Kidney (tissue), 14 donors: ENCODE results near the gene QSER1. TPM values are rescaled to one million over a fixed set of nuclear protein-coding genes. Genes with fewer than 3 reads are reported as not detected.

Experiments
- DNase-seq, 5 donors: peaks; one replicate each; pipeline ENCODE4 v3.0.0-alpha.2; 2013 to 2020
- FAIRE-seq: peaks from 2 replicates; lab custom pipeline; 2012; peaks lifted over from hg19 to GRCh38; lab: Jason Lieb, UNC
- H3K27ac ChIP-seq, 2 donors: one replicate each; pipeline ENCODE4 v1.7.0; 2013; ENCODE audit warnings: low read depth in 2 of 2, low read length in 2 of 2, inconsistent platforms in 1 of 2
- H3K27me3 ChIP-seq: one replicate; pipeline ENCODE4 v1.7.1; 2013; ENCODE audit warnings: low read length, inconsistent platforms; ENCODE audit not compliant: control insufficient read depth, insufficient read depth
- H3K36me3 ChIP-seq, 3 donors: one replicate each; pipeline versions ENCODE4 v1.7.0 to v1.7.1; 2013; ENCODE audit warnings: low read length in 3 of 3, control low read depth in 1 of 3, inconsistent platforms in 1 of 3; ENCODE audit not compliant: insufficient read depth in 3 of 3, control insufficient read depth in 2 of 3
- H3K4me1 ChIP-seq, 3 donors: one replicate each; pipeline versions ENCODE4 v1.7.0 to v1.7.1; 2013; ENCODE audit warnings: low read length in 3 of 3, inconsistent platforms in 1 of 3, low read depth in 1 of 3; ENCODE audit not compliant: control insufficient read depth in 2 of 3, insufficient read depth in 2 of 3
- H3K4me3 ChIP-seq, 3 donors: one replicate each; pipeline versions ENCODE4 v1.7.0 to v1.8.1; 2013; ENCODE audit warnings: low read length in 3 of 3, control low read depth in 1 of 3, inconsistent platforms in 1 of 3
- H3K9ac ChIP-seq, 3 donors: one replicate each; pipeline versions ENCODE4 v1.7.0 to v1.7.1; 2013; ENCODE audit warnings: low read length in 3 of 3, control low read depth in 1 of 3, inconsistent platforms in 1 of 3
- H3K9me3 ChIP-seq, 3 donors: one replicate each; pipeline versions ENCODE4 v1.7.0 to v1.7.1; 2013; ENCODE audit warnings: low read length in 3 of 3, control low read depth in 1 of 3, inconsistent platforms in 1 of 3; ENCODE audit not compliant: control insufficient read depth in 2 of 3, insufficient read depth in 1 of 3
- intact Hi-C: fragments of 100-400 bp; cut with DNase I; formaldehyde crosslinking; loops from one replicate; pipeline ENCODE4 v1.11.1; 2022
- polyA plus RNA-seq: library from polyadenylated mRNA; stranded (reverse); fragments of 350-450 nt; fragmentation: Illumina TruSeq; extraction: RNeasy Lipid Tissue Mini Kit (QIAGEN cat#74804); gene quantifications from one replicate; pipeline ENCODE4 v1.2.3, GENCODE V29; 2014; ENCODE audit warnings: low read depth, low replicate concordance; ENCODE audit not compliant: insufficient read depth
- total RNA-seq: library from RNA; stranded (reverse); fragmentation: NEBNext Ultra II Directional; extraction: Animal tissue kit (Norgen Biotek cat#: 25700); gene quantifications from one replicate; pipeline ENCODE4 v1.2.1, GENCODE V29; 2021
- TF ChIP-seq, protein P1 (sequence below): IDR thresholded peaks from 3 replicates; pipeline ENCODE4 v1.5.1; 2012; ENCODE audit warnings: mild to moderate bottlenecking, moderate library complexity, borderline replicate concordance; ENCODE audit not compliant: insufficient read depth; ENCODE audit errors: extremely low read depth
- donor health status: control.
- donor health status: control.
- donor health status: control.
- donor health status: control.
- donor health status: control.
- donor health status: DM: yes; HTN: yes; CAD: no.
- donor health status: Normal renal cell carcinoma (clear cell type).

The QSER1 gene
- total and polyA plus RNA-seq, 2 donors from 2014 or later = 2.8 to 27.4 TPM

DNA sequence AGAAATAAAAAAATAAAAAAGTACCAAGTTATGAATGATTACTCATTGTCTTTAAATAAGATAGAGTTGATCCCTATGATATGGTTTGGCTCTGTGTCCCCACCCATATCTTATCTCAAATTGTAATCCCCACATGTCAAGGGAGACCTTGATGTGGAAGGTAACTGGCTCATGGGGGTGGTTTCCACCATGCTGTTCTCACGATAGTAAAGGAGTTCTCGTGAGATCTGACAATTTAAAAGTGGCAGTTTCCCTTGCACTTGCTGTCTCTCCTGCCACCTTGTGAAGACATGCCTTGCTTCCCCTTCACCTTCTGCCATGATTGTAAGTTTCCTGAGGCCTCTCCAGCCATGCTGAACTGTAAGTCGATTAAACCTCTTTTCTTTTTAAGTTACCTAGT is 18.8 kb downstream of the QSER1 start:
- Histone ChIP-seq H3K27me3 (no peaks in the 10 kb centered on the region), H3K36me3 (no peaks in the 10 kb centered on the region), H3K4me1 (no peaks in the 10 kb centered on the region), H3K9me3 (no peaks in the 10 kb centered on the region), H3K27ac (no peak overlapping the region), H3K9ac (no peak overlapping the region), H3K4me3 (no peak overlapping the region)
- FAIRE-seq (no peak), DNase-seq (no peak)
- TF ChIP-seq, protein P1, sequence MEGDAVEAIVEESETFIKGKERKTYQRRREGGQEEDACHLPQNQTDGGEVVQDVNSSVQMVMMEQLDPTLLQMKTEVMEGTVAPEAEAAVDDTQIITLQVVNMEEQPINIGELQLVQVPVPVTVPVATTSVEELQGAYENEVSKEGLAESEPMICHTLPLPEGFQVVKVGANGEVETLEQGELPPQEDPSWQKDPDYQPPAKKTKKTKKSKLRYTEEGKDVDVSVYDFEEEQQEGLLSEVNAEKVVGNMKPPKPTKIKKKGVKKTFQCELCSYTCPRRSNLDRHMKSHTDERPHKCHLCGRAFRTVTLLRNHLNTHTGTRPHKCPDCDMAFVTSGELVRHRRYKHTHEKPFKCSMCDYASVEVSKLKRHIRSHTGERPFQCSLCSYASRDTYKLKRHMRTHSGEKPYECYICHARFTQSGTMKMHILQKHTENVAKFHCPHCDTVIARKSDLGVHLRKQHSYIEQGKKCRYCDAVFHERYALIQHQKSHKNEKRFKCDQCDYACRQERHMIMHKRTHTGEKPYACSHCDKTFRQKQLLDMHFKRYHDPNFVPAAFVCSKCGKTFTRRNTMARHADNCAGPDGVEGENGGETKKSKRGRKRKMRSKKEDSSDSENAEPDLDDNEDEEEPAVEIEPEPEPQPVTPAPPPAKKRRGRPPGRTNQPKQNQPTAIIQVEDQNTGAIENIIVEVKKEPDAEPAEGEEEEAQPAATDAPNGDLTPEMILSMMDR = no peak
- intact Hi-C loops = no loop called here

DNA sequence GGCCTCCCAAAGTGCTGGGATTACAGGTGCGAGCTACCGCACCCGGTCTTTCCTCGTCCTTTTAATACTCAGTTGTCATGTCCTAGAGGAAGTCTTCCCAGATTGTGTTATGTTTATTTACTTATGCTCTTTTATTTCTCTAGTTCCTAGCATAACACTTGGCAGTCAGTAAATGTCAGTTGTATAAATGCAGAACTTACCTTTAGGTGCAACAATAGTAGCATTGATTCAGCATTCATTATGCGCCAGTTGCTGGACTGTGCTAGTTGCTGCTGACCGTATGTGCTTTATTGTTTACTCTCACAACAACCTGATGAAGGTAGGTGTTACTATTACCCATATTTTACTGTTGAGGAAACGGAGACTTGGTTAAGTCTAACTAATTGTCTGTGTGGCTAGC is 20.8 kb downstream of the QSER1 start:
- FAIRE-seq = no peak

DNA sequence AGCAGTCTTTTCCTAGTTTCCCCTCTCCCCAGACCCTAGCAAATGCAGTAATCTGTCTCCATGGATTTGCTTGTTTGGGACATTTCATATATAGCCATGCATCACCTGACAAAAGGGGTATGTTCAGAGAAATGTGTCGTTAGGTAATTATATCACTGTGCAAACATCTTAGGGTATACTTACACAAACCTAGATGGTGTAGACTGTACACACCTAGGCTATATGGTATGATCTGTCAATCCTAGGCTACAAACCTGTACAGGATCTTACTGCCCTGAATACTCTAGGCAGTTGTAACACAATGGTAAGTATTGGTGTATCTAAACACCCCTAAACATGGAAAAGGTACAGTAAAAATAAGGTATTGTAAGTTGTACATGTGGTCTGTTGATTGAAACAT is 23.8 kb downstream of the QSER1 start:
- no peaks in the 10 kb centered on the region for H3K9me3 ChIP-seq
- no peak overlapping the region for H3K9ac ChIP-seq
- TF ChIP-seq, protein P1 = no peak
- intact Hi-C loops = no loop called here
- FAIRE-seq = no peak
- no peaks in the 10 kb centered on the region for H3K36me3 ChIP-seq
- no peaks in the 10 kb centered on the region for H3K27me3 ChIP-seq
- no peaks in the 10 kb centered on the region for H3K4me1 ChIP-seq
- no peak overlapping the region for H3K4me3 ChIP-seq
- no peak for DNase-seq
- H3K27ac ChIP-seq = no peak overlapping the region

More for the DNA sequence above, 20.8 kb downstream of the QSER1 start:
- H3K9ac ChIP-seq = no peak overlapping the region
- H3K9me3 ChIP-seq = no peaks in the 10 kb centered on the region
- intact Hi-C loops = no loop called here
- no peak for DNase-seq
- H3K27ac ChIP-seq = no peak overlapping the region
- no peak overlapping the region for H3K4me3 ChIP-seq
- H3K4me1 ChIP-seq = no peaks in the 10 kb centered on the region
- no peaks in the 10 kb centered on the region for H3K36me3 ChIP-seq
- TF ChIP-seq, protein P1 = no peak
- no peaks in the 10 kb centered on the region for H3K27me3 ChIP-seq

DNA sequence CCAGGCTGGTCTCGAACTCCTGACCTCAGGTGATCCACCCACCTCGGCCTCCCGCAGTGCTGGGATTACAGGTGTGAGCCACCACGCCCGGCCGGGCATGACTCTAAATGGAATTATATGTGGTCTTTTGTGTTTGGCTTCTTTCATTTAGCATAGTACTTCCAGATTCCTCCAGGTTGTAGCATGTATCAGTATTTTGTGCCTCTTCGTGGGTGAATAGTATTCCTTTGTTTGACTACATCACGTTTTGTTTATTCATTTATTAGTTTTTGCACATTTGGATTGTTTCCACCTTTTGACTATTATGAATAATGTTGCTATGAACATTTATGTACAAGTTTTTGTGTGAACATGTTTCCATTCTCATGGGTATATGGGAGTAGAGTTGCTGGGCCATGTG is 24.4 kb downstream of the QSER1 start:
- Histone ChIP-seq H3K27me3 (no peaks in the 10 kb centered on the region), H3K4me1 (no peaks in the 10 kb centered on the region), H3K36me3 (no peaks in the 10 kb centered on the region), H3K9ac (no peak overlapping the region), H3K27ac (no peak overlapping the region), H3K4me3 (no peak overlapping the region), H3K9me3 (no peaks in the 10 kb centered on the region)
- intact Hi-C loops = no loop called here
- no peak for DNase-seq
- no peak for FAIRE-seq
- TF ChIP-seq, protein P1 = no peak
